OCI-LY1 (cell line): ENCODE data around the gene PSME2.

Experiments used
- H2AFZ ChIP-seq: fragments of 200-600 bp; sonication (generic), shearing (Covaris generic); 2 replicates; pipeline ENCODE4 v1.6.0; 2014; ENCODE audit warnings: antibody characterized with exemption, mild to moderate bottlenecking, low read length
- H3F3A ChIP-seq: fragments of 200-600 bp; sonication (generic), shearing (Covaris generic); 2 replicates; pipeline ENCODE4 v1.6.0; 2014; ENCODE audit warnings: mild to moderate bottlenecking, antibody characterized with exemption, low read length, moderate library complexity; ENCODE audit not compliant: insufficient read depth
- H3K27ac ChIP-seq: fragments of 200-600 bp; sonication (generic); 2 replicates; pipeline ENCODE4 v1.5.1; 2014; ENCODE audit warnings: low read length, mixed run types, mild to moderate bottlenecking, low read depth; ENCODE audit not compliant: poor library complexity, severe bottlenecking
- H3K27me3 ChIP-seq: fragments of 200-600 bp; sonication (generic); 2 replicates; pipeline ENCODE4 v1.6.0; 2014; ENCODE audit warnings: antibody characterized with exemption, mild to moderate bottlenecking, low read length, moderate library complexity; ENCODE audit not compliant: insufficient read depth
- H3K36me3 ChIP-seq: fragments of 200-600 bp; sonication (generic); 2 replicates; pipeline ENCODE4 v1.6.1; 2014; ENCODE audit warnings: mild to moderate bottlenecking, antibody characterized with exemption, low read length, moderate library complexity, mixed read lengths; ENCODE audit not compliant: insufficient read depth
- H3K4me1 ChIP-seq: fragments of 200-600 bp; sonication (generic); 2 replicates; pipeline ENCODE4 v1.5.1; 2014; ENCODE audit warnings: mild to moderate bottlenecking, low read length, moderate library complexity; ENCODE audit not compliant: insufficient read depth, severe bottlenecking
- H3K4me2 ChIP-seq: fragments of 200-600 bp; sonication (generic), shearing (Covaris generic); 2 replicates; pipeline ENCODE4 v1.6.1; 2014; ENCODE audit warnings: low read length
- H3K4me3 ChIP-seq: fragments of 200-600 bp; sonication (generic); 2 replicates; pipeline ENCODE4 v1.5.1; 2014; ENCODE audit warnings: low read length, low read depth, mild to moderate bottlenecking, mixed read lengths; ENCODE audit not compliant: poor library complexity, severe bottlenecking
- H3K79me2 ChIP-seq: fragments of 200-600 bp; shearing (Covaris generic); 2 replicates; pipeline ENCODE4 v1.6.1; 2016; ENCODE audit warnings: mixed run types, low read length, mixed read lengths; ENCODE audit not compliant: insufficient read depth
- H3K9ac ChIP-seq: fragments of 200-600 bp; sonication (generic), shearing (Covaris generic); 2 replicates; pipeline ENCODE4 v1.6.1; 2014; ENCODE audit warnings: mild to moderate bottlenecking, low read length, mixed read lengths
- H3K9me2 ChIP-seq: fragments of 200-600 bp; sonication (generic), shearing (Covaris generic); 2 replicates; pipeline ENCODE4 v1.6.1; 2014; ENCODE audit warnings: low read depth, mild to moderate bottlenecking, low read length, mixed read lengths
- H3K9me3 ChIP-seq: fragments of 200-600 bp; shearing (Covaris generic); 2 replicates; pipeline ENCODE4 v1.6.1; 2014; ENCODE audit warnings: low read length, mixed read lengths
- H4K20me1 ChIP-seq: fragments of 200-600 bp; sonication (generic), shearing (Covaris generic); 2 replicates; pipeline ENCODE4 v1.6.0; 2016; ENCODE audit warnings: mild to moderate bottlenecking, low read length; ENCODE audit not compliant: insufficient read depth
- CTCF ChIP-seq: fragments of 200-600 bp; sonication (generic), shearing (Covaris generic); IDR thresholded peaks from 2 replicates; pipeline ENCODE4 v1.5.1; 2017; ENCODE audit warnings: mild to moderate bottlenecking, antibody characterized with exemption, low read length, moderate library complexity, mixed read lengths
- EZH2 ChIP-seq: fragments of 200-600 bp; sonication (generic), shearing (Covaris generic); IDR thresholded peaks from 2 replicates; pipeline ENCODE4 v1.8.0; 2017; ENCODE audit warnings: borderline replicate concordance, mixed run types, mild to moderate bottlenecking, antibody characterized with exemption, low read length, moderate library complexity, mixed read lengths

The PSME2 gene

DNA sequence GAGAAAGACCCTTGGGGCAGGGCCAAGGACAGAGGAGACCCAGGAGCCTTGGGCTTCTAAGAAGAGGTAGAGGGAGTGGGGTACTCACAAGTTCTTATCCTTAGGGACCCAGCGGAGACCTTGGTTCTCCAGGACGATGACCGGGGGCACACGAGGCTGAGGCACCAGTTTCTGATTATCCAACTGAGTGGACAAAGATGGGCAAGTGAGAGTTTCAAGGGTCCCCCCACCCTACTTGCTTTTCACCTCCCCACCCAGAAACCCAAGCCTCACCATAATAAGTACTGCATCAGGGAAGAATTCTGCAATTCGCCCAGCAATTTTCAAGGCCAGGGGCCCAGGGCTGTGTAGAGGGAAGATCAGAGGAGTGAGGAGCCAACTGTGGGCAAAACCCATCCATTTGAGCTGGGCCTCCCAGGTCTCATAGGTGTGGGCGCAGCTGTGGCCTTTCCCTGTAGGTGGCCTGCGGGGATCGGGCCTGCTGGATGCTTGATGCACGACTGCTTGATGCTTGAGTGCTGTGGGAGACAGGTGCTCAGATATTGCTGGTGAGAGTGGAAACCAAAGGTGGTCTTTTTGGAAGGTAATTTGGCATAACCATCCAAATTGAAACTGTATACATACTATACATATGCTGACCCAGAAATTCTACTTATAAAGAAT lies 7.0 kb downstream of the PSME2 start:
- Histone ChIP-seq H3K9ac (peak overlapping the region; percentile 83), H3K79me2 (peaks cover 14% of the 10 kb centered on the region)

DNA sequence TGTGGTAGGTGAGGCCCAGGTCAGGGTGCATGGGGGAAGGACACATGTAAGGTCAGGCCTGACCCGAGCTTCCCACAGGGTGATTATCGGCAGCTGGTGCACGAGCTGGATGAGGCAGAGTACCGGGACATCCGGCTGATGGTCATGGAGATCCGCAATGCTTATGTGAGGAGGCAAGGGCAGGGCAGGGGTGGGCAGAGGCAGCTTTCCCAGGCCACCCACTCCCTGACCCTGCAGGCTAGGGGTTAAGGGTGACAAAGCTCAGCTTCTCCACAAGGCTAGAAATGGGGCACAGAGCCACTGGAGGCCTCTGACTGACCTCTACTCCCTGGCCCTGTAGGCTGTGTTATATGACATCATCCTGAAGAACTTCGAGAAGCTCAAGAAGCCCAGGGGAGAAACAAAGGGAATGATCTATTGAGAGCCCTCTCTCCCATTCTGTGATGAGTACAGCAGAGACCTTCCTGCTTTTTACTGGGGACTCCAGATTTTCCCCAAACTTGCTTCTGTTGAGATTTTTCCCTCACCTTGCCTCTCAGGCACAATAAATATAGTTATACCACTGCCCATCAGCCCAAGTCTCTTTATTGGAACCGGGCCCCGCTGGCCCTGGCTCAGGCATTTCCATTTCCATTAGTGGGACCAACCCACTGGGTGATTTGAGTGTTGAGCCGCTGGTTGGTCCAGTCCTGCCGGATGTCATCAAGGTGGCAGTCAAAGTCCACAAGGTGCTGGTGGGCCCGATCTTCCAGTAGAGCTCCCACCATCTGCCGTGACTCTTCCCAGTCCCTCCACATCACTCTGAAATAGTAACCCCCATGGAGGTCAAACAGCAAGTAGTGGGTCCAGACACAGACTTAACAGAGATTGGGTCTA lies 7.8 kb downstream of the PSME2 start:
- Histone ChIP-seq H3K4me1 (peaks cover 37% of the 10 kb centered on the region), H3K36me3 (peaks cover 39% of the 10 kb centered on the region), H2AFZ (no peak overlapping the region), H3K9ac (no peak overlapping the region), H3K4me3 (no peak overlapping the region), H3K9me3 (no peaks in the 10 kb centered on the region), H3F3A (no peaks in the 10 kb centered on the region), H3K27ac (no peak overlapping the region), H3K4me2 (peak overlapping the region; percentile 75; the same call in 1 of the 2 replicates), H3K27me3 (no peaks in the 10 kb centered on the region), H3K9me2 (no peaks in the 10 kb centered on the region), H4K20me1 (no peaks in the 10 kb centered on the region), H3K79me2 (peaks cover 14% of the 10 kb centered on the region)
- TF ChIP-seq EZH2 (no peak), CTCF (no peak)

More for the DNA sequence above, 7.0 kb downstream of the PSME2 start:
- no peaks in the 10 kb centered on the region for H3K27me3 ChIP-seq
- H3K4me1 ChIP-seq, result peaks cover 37% of the 10 kb centered on the region
- TF ChIP-seq CTCF (no peak), EZH2 (no peak)
- H3K4me3 ChIP-seq, result peak overlapping the region; percentile 78
- no peak overlapping the region for H2AFZ ChIP-seq
- H3K9me2 ChIP-seq, result no peaks in the 10 kb centered on the region
- H3F3A ChIP-seq, result no peaks in the 10 kb centered on the region
- H3K36me3 ChIP-seq, result peaks cover 47% of the 10 kb centered on the region
- peak overlapping the region; percentile 75 for H3K4me2 ChIP-seq
- peak overlapping the region; percentile 24 for H3K27ac ChIP-seq
- no peaks in the 10 kb centered on the region for H3K9me3 ChIP-seq
- no peaks in the 10 kb centered on the region for H4K20me1 ChIP-seq

GRCh38 chr14:24137529-24138395 lies 8.6 kb downstream of the PSME2 start:
- Histone ChIP-seq H4K20me1 (no peaks in the 10 kb centered on the region), H3K9me3 (no peaks in the 10 kb centered on the region), H3K27me3 (no peaks in the 10 kb centered on the region), H3K9ac (no peak overlapping the region; the same call in 1 of the 2 replicates), H3F3A (no peaks in the 10 kb centered on the region), H3K36me3 (peaks cover 31% of the 10 kb centered on the region), H3K27ac (peak overlapping the region; percentile 48), H3K4me1 (peaks cover 38% of the 10 kb centered on the region), H3K9me2 (no peaks in the 10 kb centered on the region), H3K79me2 (peaks cover 14% of the 10 kb centered on the region), H3K4me2 (peak overlapping the region; percentile 78; the same call in 1 of the 2 replicates), H3K4me3 (no peak overlapping the region), H2AFZ (no peak overlapping the region)
- TF ChIP-seq EZH2 (no peak), CTCF (no peak)
